COLO668 (cell line): Measurements from ENCODE around the gene FBXO30.

Source experiments
- DNase-seq: peaks from one replicate; lab custom pipeline; 2025; ENCODE audit not compliant: unreplicated experiment; lab: John Stamatoyannopoulos, UW

FBXO30 gene

GRCh38 chr6:145756170-145756662 lies 58.4 kb downstream of the FBXO30 start:
- DNase-seq, result no peak

GRCh38 chr6:145755682-145756081 lies 58.9 kb downstream of the FBXO30 start:
- DNase-seq, result no peak

- no peak for DNase-seq
Measured at GRCh38 chr6:145752638-145753037, 62.0 kb downstream of the FBXO30 start.

- no peak for DNase-seq
Measured at GRCh38 chr6:145749632-145750031, 65.0 kb downstream of the FBXO30 start.

GRCh38 chr6:145745861-145746260 lies 68.7 kb downstream of the FBXO30 start:
- no peak for DNase-seq

GRCh38 chr6:145744619-145745018 lies 70.0 kb downstream of the FBXO30 start:
- DNase-seq, result no peak
